Common myeloid progenitor, CD34-positive (primary cell): ENCODE data around the gene SLC16A10.
"Not testable (repeated sequence)": the region's sequence is repeated elsewhere in the genome, so short reads cannot be mapped to it uniquely, and the experiment has no call there.

Source experiments
- CTCF ChIA-PET: fragments of 350-600 bp; sonication (Branson Sonifier 250); formaldehyde crosslinking; loops from one replicate; lab custom pipeline; 2021; ENCODE audit warnings: antibody characterized with exemption; lab: Charles Lee
- POLR2A ChIA-PET: fragments of 350-600 bp; sonication (Branson Sonifier 250); formaldehyde crosslinking; loops from one replicate; lab custom pipeline; 2021; ENCODE audit warnings: antibody characterized with exemption; lab: Charles Lee
- DNase-seq, 3 donors: peaks; one replicate each; pipeline versions ENCODE4 v3.0.0 to v3.0.0-alpha.2; 2013
- H3K27ac ChIP-seq, 2 experiments: 1 replicate in 1 of 2; 2 replicates in 1 of 2; pipeline ENCODE4 v1.7.0; 2013; ENCODE audit warnings: inconsistent platforms in 2 of 2, low read length in 2 of 2, mild to moderate bottlenecking in 2 of 2, low read depth in 1 of 2, moderate library complexity in 1 of 2; ENCODE audit not compliant: severe bottlenecking in 2 of 2, insufficient read depth in 1 of 2, poor library complexity in 1 of 2
- H3K27me3 ChIP-seq, 5 experiments: replicated peaks in 2 of 5; 1 replicate in 3 of 5; 2 replicates in 2 of 5; pipeline versions ENCODE4 v1.6.1 to v1.7.0; 2013; ENCODE audit warnings: low read length in 4 of 5, mild to moderate bottlenecking in 2 of 5, moderate library complexity in 2 of 5, inconsistent platforms in 1 of 5; ENCODE audit not compliant: insufficient read depth in 5 of 5, control insufficient read depth in 4 of 5
- H3K36me3 ChIP-seq, 4 experiments: 1 replicate in 2 of 4; 2 replicates in 2 of 4; pipeline versions ENCODE4 v1.6.1 to v1.7.0; 2013; ENCODE audit warnings: low read length in 3 of 4, control low read depth in 1 of 4, mild to moderate bottlenecking in 1 of 4; ENCODE audit not compliant: control insufficient read depth in 4 of 4, insufficient read depth in 4 of 4
- H3K4me1 ChIP-seq, 4 experiments: 1 replicate in 3 of 4; 2 replicates in 1 of 4; pipeline versions ENCODE4 v1.6.1 to v1.7.1; 2013; ENCODE audit warnings: low read length in 3 of 4, mild to moderate bottlenecking in 3 of 4, control low read depth in 1 of 4, inconsistent platforms in 1 of 4, moderate library complexity in 1 of 4; ENCODE audit not compliant: control insufficient read depth in 4 of 4, insufficient read depth in 4 of 4; ENCODE audit errors: control extremely low read depth in 1 of 4
- H3K4me3 ChIP-seq, 7 experiments: 1 replicate in 4 of 7; 2 replicates in 3 of 7; pipeline versions ENCODE4 v1.5.1 to v1.7.0; 2013; ENCODE audit warnings: mild to moderate bottlenecking in 7 of 7, low read length in 6 of 7, moderate library complexity in 6 of 7, inconsistent platforms in 2 of 7, low read depth in 2 of 7, control low read depth in 1 of 7; ENCODE audit not compliant: insufficient read depth in 4 of 7, control insufficient read depth in 1 of 7; ENCODE audit errors: extremely low read depth in 1 of 7
- H3K9me3 ChIP-seq, 5 experiments: 1 replicate in 4 of 5; 2 replicates in 1 of 5; pipeline versions ENCODE4 v1.6.1 to v1.7.1; 2013; ENCODE audit warnings: low read length in 4 of 5, mild to moderate bottlenecking in 2 of 5, inconsistent platforms in 1 of 5, low read depth in 1 of 5, moderate library complexity in 1 of 5; ENCODE audit not compliant: control insufficient read depth in 4 of 5, insufficient read depth in 2 of 5; ENCODE audit errors: control extremely low read depth in 1 of 5
- WGBS: methylation state at CpG from one replicate; pipeline ENCODE4 v1.1.5; 2013; ENCODE audit not compliant: insufficient coverage; 5-methylcytosine and 5-hydroxymethylcytosine counted together

SLC16A10 gene

DNA sequence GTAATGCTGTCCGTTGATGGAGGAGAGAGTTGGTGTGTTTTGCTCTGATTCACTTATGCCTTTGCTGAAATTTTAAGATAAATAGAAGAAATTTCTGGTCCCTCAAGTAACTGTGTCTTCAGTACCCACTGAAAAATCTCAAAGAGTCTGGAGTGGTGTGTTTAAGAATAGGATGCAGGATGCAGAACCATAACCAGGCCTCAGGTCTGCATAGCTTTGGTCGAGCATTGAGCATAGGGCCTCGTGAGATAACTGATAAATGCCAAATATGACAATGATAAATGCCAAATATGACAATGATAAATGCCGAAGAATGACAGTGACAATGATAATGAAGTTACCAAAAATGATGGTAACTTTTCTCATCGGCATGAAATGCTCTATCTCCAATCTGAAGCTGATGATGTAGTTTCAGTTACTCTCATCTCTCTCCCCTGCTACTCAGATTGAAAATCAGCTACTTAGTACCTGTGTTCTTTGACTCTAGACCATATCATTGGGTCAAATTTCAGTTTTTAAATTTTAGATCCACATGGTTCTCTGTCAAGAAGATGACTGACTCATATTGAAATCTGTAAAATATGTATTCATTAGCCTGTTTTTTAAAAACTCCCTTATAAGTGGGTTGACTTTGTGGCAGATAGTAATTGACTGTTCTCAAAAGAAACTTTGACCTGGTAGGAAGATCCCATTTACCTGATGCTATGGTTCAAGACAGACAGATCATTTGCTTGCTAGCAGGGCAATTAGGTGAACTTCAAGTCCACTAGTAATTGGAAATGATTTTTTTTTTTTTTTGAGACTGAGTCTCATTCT is 96.6 kb downstream of the SLC16A10 start:
- 76% methylated on average over 5 of the region's 5 CpGs for WGBS
- no peaks in the 10 kb centered on the region for H3K27me3 ChIP-seq
- DNase-seq, result no peak
- H3K9me3 ChIP-seq, result no peaks in the 10 kb centered on the region
- ChIA-PET POLR2A (interaction anchor here (0.6 kb wide), 1 partner anchor 8 kb away, joined by 5 read pairs; no protein-coding TSS in a partner anchor), CTCF (interaction anchor here (0.7 kb wide), 1 partner anchor 134 kb away, joined by 3 read pairs; no protein-coding TSS in a partner anchor)
- no peaks in the 10 kb centered on the region for H3K36me3 ChIP-seq
- no peak overlapping the region for H3K27ac ChIP-seq
- H3K4me1 ChIP-seq, result peaks cover 0 to 5% (median 1%) of the 10 kb centered on the region in 4 experiments
- no peak overlapping the region for H3K4me3 ChIP-seq

DNA sequence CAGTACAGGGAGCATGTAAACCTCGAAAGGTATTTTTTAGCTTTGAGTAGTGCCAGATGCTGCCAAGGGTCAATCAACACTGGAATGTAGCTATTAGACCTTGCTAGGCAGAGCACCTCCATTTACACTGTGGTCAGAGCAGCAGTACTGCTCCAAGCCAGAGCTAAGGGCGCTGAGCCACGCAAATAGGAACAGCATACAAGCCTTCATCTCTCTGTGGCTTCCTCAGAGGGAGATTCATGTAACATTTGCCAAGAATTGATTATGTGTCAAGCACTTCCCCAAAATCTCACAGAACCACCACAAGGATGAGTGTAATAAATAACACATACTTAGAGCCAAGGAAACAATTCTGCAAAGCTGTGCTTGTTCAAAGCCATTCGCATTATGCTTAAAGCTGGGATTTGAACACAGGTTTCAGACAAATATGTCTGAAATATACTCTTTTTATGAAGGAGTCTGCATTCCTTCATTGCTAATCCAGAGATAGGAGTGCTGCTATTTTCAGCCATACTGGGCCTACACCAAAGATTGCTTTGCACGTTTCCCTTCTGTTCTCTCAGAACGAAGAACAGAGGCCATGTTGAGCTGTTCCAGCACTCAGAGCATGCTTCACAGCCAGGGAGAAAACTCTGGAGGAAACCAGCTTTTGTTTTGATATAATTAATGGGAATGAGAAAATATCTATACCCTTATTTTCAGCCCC is 97.7 kb downstream of the SLC16A10 start:
- ChIA-PET POLR2A (interaction anchor here (0.6 kb wide), 1 partner anchor 76 kb away, joined by 3 read pairs; no protein-coding TSS in a partner anchor), CTCF (interaction anchor here (0.7 kb wide), 1 partner anchor 135 kb away, joined by 3 read pairs; no protein-coding TSS in a partner anchor)
- Histone ChIP-seq H3K27me3 (no peaks in the 10 kb centered on the region), H3K4me1 (peaks cover 0 to 5% (median 1%) of the 10 kb centered on the region in 4 experiments), H3K27ac (no peak overlapping the region), H3K4me3 (no peak overlapping the region), H3K36me3 (no peaks in the 10 kb centered on the region), H3K9me3 (peaks cover 0 to 3% (median 0%) of the 10 kb centered on the region in 5 experiments)
- 55% methylated on average over 5 of the region's 6 CpGs for WGBS
- DNase-seq, result peak; percentile 22 to 81 (median 72)

DNA sequence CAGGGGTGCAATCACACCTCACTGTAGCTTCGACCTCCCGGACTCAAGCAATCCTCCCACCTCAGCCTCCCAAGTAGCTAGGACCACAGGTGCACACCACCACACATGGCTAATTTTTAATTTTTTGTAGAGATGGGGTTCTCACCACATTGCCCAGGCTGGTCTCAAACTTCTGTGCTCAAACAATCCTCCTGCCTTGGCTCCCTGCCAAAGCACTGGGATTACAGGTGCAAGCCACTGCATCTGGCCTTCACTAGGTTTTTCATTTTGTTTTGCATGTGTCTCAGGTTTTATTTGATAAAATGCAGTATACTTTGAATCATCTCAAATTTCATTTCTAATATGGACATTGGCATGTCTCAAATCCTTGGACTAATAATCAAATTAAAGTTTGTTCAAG is 98.7 kb downstream of the SLC16A10 start:
- Histone ChIP-seq H3K4me1 (peaks cover 0 to 5% (median 1%) of the 10 kb centered on the region in 4 experiments), H3K4me3 (no peak overlapping the region), H3K9me3 (peaks cover 0 to 7% (median 0%) of the 10 kb centered on the region in 5 experiments), H3K36me3 (no peaks in the 10 kb centered on the region), H3K27me3 (no peaks in the 10 kb centered on the region), H3K27ac (no peak overlapping the region)
- no peak for DNase-seq
- CTCF ChIA-PET, result no interaction called here
- POLR2A ChIA-PET, result no interaction called here
- no CpG with 5 or more reads among the region's 2 CpGs for WGBS

DNA sequence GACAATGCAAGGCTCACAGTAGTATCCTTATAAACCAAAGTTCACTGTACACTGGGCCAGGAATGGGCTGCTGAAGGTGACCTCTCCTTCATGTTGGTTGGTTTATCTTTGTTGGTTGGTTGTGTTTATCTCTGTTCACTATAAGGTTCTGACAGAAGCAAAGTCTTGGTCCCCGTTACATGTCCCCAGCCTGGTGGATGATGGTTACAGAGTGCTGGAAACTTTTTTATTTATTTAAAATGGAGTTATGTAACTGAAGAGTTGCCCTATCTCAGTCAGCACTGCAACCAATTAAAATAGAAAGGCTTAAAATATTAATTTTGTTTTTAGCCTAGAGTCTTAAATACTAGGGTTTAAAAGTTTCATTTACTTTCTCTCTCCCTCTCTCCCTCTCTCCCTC is 100.6 kb downstream of the SLC16A10 start:
- peaks cover 0 to 5% (median 1%) of the 10 kb centered on the region in 4 experiments for H3K4me1 ChIP-seq
- peaks cover 0 to 7% (median 0%) of the 10 kb centered on the region in 5 experiments for H3K9me3 ChIP-seq
- ChIA-PET CTCF (interaction anchor here (1.4 kb wide), 1 partner anchor 22 kb away, joined by 6 read pairs; no protein-coding TSS in a partner anchor), POLR2A (no interaction called here)
- H3K4me3 ChIP-seq, result no peak overlapping the region
- H3K27me3 ChIP-seq, result no peaks in the 10 kb centered on the region
- DNase-seq, result no peak
- no CpG with 5 or more reads among the region's 1 CpG for WGBS
- H3K27ac ChIP-seq, result no peak overlapping the region
- no peaks in the 10 kb centered on the region for H3K36me3 ChIP-seq

DNA sequence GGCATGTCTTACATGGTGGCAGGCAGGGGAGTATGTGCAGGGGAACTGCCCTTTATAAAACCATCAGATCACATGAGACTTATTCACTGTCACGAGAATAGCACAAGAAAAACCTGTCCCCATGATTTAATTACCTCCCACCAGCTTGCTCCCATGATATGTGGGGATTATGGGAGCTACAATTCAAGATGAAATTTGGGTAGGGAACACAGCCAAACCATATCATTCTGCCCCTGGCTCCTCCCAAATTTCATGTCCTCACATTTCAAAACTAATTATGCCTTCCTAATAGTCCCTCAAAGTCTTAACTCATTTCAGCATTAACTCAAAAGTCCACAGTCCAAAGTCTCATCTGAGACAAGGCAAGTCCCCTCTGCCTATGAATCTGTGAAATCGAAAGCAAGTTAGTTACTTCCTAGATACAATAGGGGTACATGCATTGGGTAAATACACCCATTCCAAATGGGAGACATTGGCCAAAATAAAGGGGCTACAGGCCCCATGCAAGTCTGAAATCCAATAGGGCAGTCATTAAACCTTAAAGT is 102.4 kb downstream of the SLC16A10 start:
- H3K9me3 ChIP-seq, H3K36me3 ChIP-seq, POLR2A ChIA-PET, H3K27ac ChIP-seq, H3K4me3 ChIP-seq, H3K27me3 ChIP-seq, H3K4me1 ChIP-seq, DNase-seq: not testable (repeated sequence)
- no CpG with 5 or more reads among the region's 2 CpGs for WGBS
- CTCF ChIA-PET, result interaction anchor here (1.1 kb wide), 1 partner anchor 24 kb away, joined by 3 read pairs; no protein-coding TSS in a partner anchor

DNA sequence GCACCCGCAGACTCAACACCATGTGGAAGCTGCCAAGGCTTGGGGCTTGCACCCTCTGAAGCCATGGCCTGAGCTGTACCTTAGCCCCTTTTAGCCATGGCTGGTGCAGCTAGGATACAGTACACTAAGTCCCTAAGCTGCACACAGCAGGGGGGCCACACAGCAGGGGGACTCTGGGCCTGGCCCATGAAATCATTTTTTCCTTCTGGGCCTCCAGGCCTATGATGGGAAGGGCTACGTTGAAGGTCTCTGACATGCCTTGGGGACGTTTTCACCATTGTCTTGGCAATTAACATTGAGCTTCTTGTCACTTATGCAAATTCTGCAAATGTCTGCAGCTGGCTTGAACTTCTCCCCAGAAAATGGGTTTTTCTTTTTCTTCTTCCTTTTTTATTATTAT is 103.3 kb downstream of the SLC16A10 start:
- Histone ChIP-seq H3K9me3 (peaks cover 0 to 7% (median 0%) of the 10 kb centered on the region in 5 experiments), H3K27ac (no peak overlapping the region), H3K36me3 (no peaks in the 10 kb centered on the region), H3K4me1 (no peaks in the 10 kb centered on the region), H3K27me3 (no peaks in the 10 kb centered on the region), H3K4me3 (no peak overlapping the region)
- ChIA-PET POLR2A (no interaction called here), CTCF (interaction anchor here (1.1 kb wide), 1 partner anchor 25 kb away, joined by 3 read pairs; no protein-coding TSS in a partner anchor)
- WGBS, result 100% methylated on average over 2 of the region's 3 CpGs
- DNase-seq, result no peak
